HG03378 (cell line): ENCODE measurements around the gene KIFBP.
"Not testable (repeated sequence)": the region's sequence is repeated elsewhere in the genome, so short reads cannot be mapped to it uniquely, and the experiment has no call there.

Source experiments
- ATAC-seq: cut with Tn5 transposase; IDR thresholded peaks from one replicate; pipeline ENCODE4 v1.9.1; 2021; ENCODE audit warnings: mild to moderate bottlenecking, moderate library complexity; ENCODE audit not compliant: unreplicated experiment

KIFBP gene

GRCh38 chr10:69004821-69005220, 16.2 kb downstream of the KIFBP start:
- no peak for ATAC-seq

GRCh38 chr10:69005704-69006485, 17.3 kb downstream of the KIFBP start:
- ATAC-seq = no peak

GRCh38 chr10:69007260-69007659, 18.7 kb downstream of the KIFBP start:
- no peak for ATAC-seq

GRCh38 chr10:69009360-69009759, 20.8 kb downstream of the KIFBP start:
- ATAC-seq = no peak

- ATAC-seq = no peak
These were observed 21.6 kb downstream of the KIFBP start for GRCh38 chr10:69010151-69010640.

- not testable (repeated sequence) for ATAC-seq
These were observed 24.2 kb downstream of the KIFBP start for GRCh38 chr10:69012778-69013177.

GRCh38 chr10:69014171-69014570, 25.6 kb downstream of the KIFBP start:
- no peak for ATAC-seq

- no peak for ATAC-seq
These were observed 30.0 kb downstream of the KIFBP start for GRCh38 chr10:69018613-69019012.

GRCh38 chr10:69022611-69023010, 34.0 kb downstream of the KIFBP start:
- no peak for ATAC-seq

GRCh38 chr10:69025370-69025896, 36.8 kb downstream of the KIFBP start:
- ATAC-seq = no peak

- ATAC-seq = no peak
These were observed 44.7 kb downstream of the KIFBP start for GRCh38 chr10:69033256-69033655.

- ATAC-seq = no peak
These were observed 48.9 kb downstream of the KIFBP start for GRCh38 chr10:69037489-69037888.

GRCh38 chr10:69040904-69041303, 52.3 kb downstream of the KIFBP start:
- not testable (repeated sequence) for ATAC-seq

GRCh38 chr10:69042417-69042816, 53.8 kb downstream of the KIFBP start:
- no peak for ATAC-seq

GRCh38 chr10:69042838-69043237, 54.2 kb downstream of the KIFBP start:
- ATAC-seq = no peak

GRCh38 chr10:69043931-69044531, 55.4 kb downstream of the KIFBP start:
- peak; percentile 47 for ATAC-seq

- peak; percentile 11 for ATAC-seq
These were observed 55.9 kb downstream of the KIFBP start for GRCh38 chr10:69044546-69044945.

- ATAC-seq = peak; percentile 56
These were observed 57.1 kb downstream of the KIFBP start for GRCh38 chr10:69045441-69046300.

GRCh38 chr10:69047111-69047832, 58.7 kb downstream of the KIFBP start:
- no peak for ATAC-seq

- no peak for ATAC-seq
These were observed 59.5 kb downstream of the KIFBP start for GRCh38 chr10:69048103-69048502.
